ENCODE results near the gene ZNF91.
"Not testable (repeated sequence)": the region's sequence is repeated elsewhere in the genome, so short reads cannot be mapped to it uniquely, and the experiment has no call there.

Gene ZNF91

GRCh38 chr19:23436318-23436717 is 41.0 kb upstream of the ZNF91 start:
- Histone ChIP-seq H3K27ac (no peak overlapping the region), H3K4me3 (ENCODE audit: low read depth, low read length) (no peak overlapping the region), H3K36me3 (replicated peaks) (no peaks in the 10 kb centered on the region), H3K27me3 (replicated peaks) (no peaks in the 10 kb centered on the region)
- in situ Hi-C loops (cut with HindIII; ENCODE audit: low pct_ligation_motif_present, low sequenced_read_pairs), result no loop called here
- DNase-seq, result no peak
- TF ChIP-seq CTCF (IDR thresholded peaks at IDR 0.05; ENCODE audit: low read depth, low read length, missing control alignments), result peak; percentile 51

DNA sequence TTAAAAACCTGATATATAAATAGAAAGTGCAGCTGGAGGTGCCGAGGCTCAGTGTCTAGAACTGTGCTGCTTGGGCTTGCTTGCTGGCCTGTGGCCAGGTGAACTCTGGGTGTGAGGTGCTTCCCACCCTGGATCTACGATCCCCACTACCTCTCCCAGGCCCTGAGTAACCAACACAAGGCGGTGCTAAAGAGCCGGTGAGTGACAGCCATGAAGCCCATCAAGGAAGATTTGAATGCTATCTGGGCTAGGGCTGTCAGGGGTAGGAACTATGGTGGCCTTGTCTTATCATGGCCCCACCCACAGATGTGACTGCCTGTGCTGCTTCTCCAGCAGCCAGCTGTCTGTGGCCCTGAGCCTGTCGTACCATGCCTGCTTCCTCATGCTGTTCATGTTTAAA is 25.6 kb upstream of the ZNF91 start:
- no peak for TF ChIP-seq CTCF (IDR thresholded peaks at IDR 0.05; ENCODE audit: low read depth, low read length, missing control alignments)
- no peak overlapping the region for H3K4me3 ChIP-seq (ENCODE audit: low read depth, low read length)
- DNase-seq, result no peak
- H3K27me3 ChIP-seq (replicated peaks), result no peaks in the 10 kb centered on the region
- in situ Hi-C loops (cut with HindIII; ENCODE audit: low pct_ligation_motif_present, low sequenced_read_pairs), result no loop called here
- H3K27ac ChIP-seq, result no peak overlapping the region
- no peaks in the 10 kb centered on the region for H3K36me3 ChIP-seq (replicated peaks)

GRCh38 chr19:23419261-23419660 is 24.0 kb upstream of the ZNF91 start:
- in situ Hi-C loops (cut with HindIII; ENCODE audit: low pct_ligation_motif_present, low sequenced_read_pairs); H3K27me3 ChIP-seq (replicated peaks); H3K27ac ChIP-seq; H3K4me3 ChIP-seq (ENCODE audit: low read depth, low read length); DNase-seq; H3K36me3 ChIP-seq (replicated peaks): not testable (repeated sequence)

- TF ChIP-seq CTCF (IDR thresholded peaks at IDR 0.05; ENCODE audit: low read depth, low read length, missing control alignments), result no peak
- DNase-seq, result no peak
- peak overlapping the region; percentile 39 for H3K4me3 ChIP-seq (ENCODE audit: low read depth, low read length)
These were observed 20.4 kb upstream of the ZNF91 start for GRCh38 chr19:23415561-23416191.

DNA sequence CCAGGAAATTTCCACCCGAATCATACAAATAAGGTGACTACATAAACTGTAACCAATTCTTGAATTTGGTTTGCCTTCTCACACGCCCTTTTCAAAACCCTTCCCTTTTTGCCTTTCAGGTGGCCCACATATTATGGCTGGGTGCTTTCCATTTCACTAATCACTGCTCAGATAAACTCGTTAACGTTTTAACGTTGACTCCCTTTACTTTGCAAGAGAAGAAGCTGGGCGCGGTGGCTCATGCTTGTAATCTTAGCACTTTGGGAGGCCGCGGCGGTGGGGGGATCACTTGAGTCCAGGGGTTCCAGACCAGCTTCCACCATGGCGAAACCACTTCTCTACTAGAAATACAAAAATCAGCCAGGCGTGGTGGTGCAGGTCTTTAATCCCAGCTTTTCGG is 19.8 kb upstream of the ZNF91 start:
- DNase-seq, result no peak
- no peak for TF ChIP-seq CTCF (IDR thresholded peaks at IDR 0.05; ENCODE audit: low read depth, low read length, missing control alignments)
- Histone ChIP-seq H3K36me3 (replicated peaks) (no peaks in the 10 kb centered on the region), H3K4me3 (ENCODE audit: low read depth, low read length) (peak overlapping the region; percentile 39), H3K27ac (no peak overlapping the region), H3K27me3 (replicated peaks) (no peaks in the 10 kb centered on the region)
- in situ Hi-C loops (cut with HindIII; ENCODE audit: low pct_ligation_motif_present, low sequenced_read_pairs), result no loop called here

More at GRCh38 chr19:23415561-23416191, 20.4 kb upstream of the ZNF91 start:
- H3K36me3 ChIP-seq (replicated peaks), result no peaks in the 10 kb centered on the region
- no peaks in the 10 kb centered on the region for H3K27me3 ChIP-seq (replicated peaks)
- H3K27ac ChIP-seq, result no peak overlapping the region
- in situ Hi-C loops (cut with HindIII; ENCODE audit: low pct_ligation_motif_present, low sequenced_read_pairs), result no loop called here

DNA sequence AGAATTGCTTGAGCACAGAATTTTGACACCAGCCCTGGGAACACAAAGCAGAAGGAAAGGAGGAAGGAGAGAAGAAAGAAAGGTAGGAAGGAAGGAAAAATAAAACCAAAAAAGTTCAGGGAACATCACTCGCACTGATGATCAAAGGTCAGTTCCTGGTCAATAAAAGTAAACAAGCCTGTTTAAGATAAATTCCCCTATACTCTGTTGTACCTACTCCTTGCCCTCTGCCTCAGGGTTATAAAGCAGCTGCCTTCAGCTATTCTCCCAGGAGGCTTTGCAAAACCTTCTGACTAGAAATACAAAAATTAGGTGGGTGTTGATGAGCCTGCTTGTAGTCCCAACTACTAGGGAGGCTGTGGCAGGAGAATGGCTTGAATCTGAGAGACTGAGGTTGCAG is 14.9 kb upstream of the ZNF91 start:
- H3K27ac ChIP-seq, result no peak overlapping the region
- no peaks in the 10 kb centered on the region for H3K36me3 ChIP-seq (replicated peaks)
- DNase-seq, result no peak
- no peak for TF ChIP-seq CTCF (IDR thresholded peaks at IDR 0.05; ENCODE audit: low read depth, low read length, missing control alignments)
- no peak overlapping the region for H3K4me3 ChIP-seq (ENCODE audit: low read depth, low read length)
- in situ Hi-C loops (cut with HindIII; ENCODE audit: low pct_ligation_motif_present, low sequenced_read_pairs), result no loop called here
- H3K27me3 ChIP-seq (replicated peaks), result no peaks in the 10 kb centered on the region
